B cell (primary cell): ENCODE data around the gene ANKRD40CL. TPM values are rescaled to one million over a fixed set of nuclear protein-coding genes. Genes with fewer than 3 reads are reported as not detected.

Experiments
- ATAC-seq: fragments of 200-7000 bp; cut with Tn5 transposase; one replicate; pipeline ENCODE4 v1.10.0; 2021; ENCODE audit warnings: low read depth, mild to moderate bottlenecking, moderate number of reproducible peaks, moderate library complexity
- CTCF ChIA-PET: fragments of 350-600 bp; sonication (Branson Sonifier 250); formaldehyde crosslinking; loops from one replicate; lab custom pipeline; 2021; ENCODE audit warnings: antibody characterized with exemption, inconsistent platforms; lab: Charles Lee
- POLR2A ChIA-PET: fragments of 350-600 bp; sonication (Branson Sonifier 250); formaldehyde crosslinking; loops from one replicate; lab custom pipeline; 2021; ENCODE audit warnings: antibody characterized with exemption; lab: Charles Lee
- DNase-seq: peaks from one replicate; pipeline ENCODE4 v3.0.0; 2013
- H2AFZ ChIP-seq: 2 replicates; pipeline ENCODE4 v1.6.1; 2012; ENCODE audit warnings: mild to moderate bottlenecking, low read depth, low read length; ENCODE audit not compliant: insufficient read depth, poor library complexity, severe bottlenecking
- H3K27ac ChIP-seq, 2 donors: 1 replicate in 1 of 2; 2 replicates in 1 of 2; pipeline ENCODE4 v1.5.1; 2012 to 2013; ENCODE audit warnings: low read length in 2 of 2, mild to moderate bottlenecking in 2 of 2, moderate library complexity in 1 of 2
- H3K27me3 ChIP-seq, 4 experiments: fragments of 200-600 bp in 1 of 4; sonication (generic) in 1 of 4; replicated peaks in 1 of 4; 1 replicate in 2 of 4; 2 replicates in 2 of 4; pipeline versions ENCODE4 v1.6.1 to v1.7.0; 2013 to 2016; ENCODE audit warnings: low read length in 3 of 4, mild to moderate bottlenecking in 2 of 4, mixed read lengths in 1 of 4, moderate library complexity in 1 of 4; ENCODE audit not compliant: insufficient read depth in 4 of 4, control insufficient read depth in 3 of 4; ENCODE audit errors: control extremely low read depth in 1 of 4
- H3K36me3 ChIP-seq, 2 experiments: replicated peaks in 1 of 2; 1 replicate in 1 of 2; 2 replicates in 1 of 2; pipeline versions ENCODE4 v1.6.1 to v1.7.1; 2013; ENCODE audit warnings: low read length in 1 of 2; ENCODE audit not compliant: insufficient read depth in 2 of 2, control insufficient read depth in 1 of 2; ENCODE audit errors: control extremely low read depth in 1 of 2, extremely low read depth in 1 of 2
- H3K4me1 ChIP-seq, 2 donors: fragments of 200-600 bp in 1 of 2; sonication (generic) in 1 of 2; 1 replicate in 1 of 2; 2 replicates in 1 of 2; pipeline versions ENCODE4 v1.5.1 to v1.6.1; 2013 to 2017; ENCODE audit warnings: low read length in 2 of 2; ENCODE audit not compliant: control insufficient read depth in 2 of 2, insufficient read depth in 2 of 2
- H3K4me2 ChIP-seq: replicated peaks from 2 replicates; pipeline ENCODE3; 2012; ENCODE audit warnings: mild to moderate bottlenecking, low read depth, low read length; ENCODE audit not compliant: poor library complexity, severe bottlenecking
- H3K4me3 ChIP-seq, 5 experiments: fragments of 200-600 bp in 1 of 5; sonication (generic) in 1 of 5; 1 replicate in 3 of 5; 2 replicates in 2 of 5; pipeline versions ENCODE4 v1.5.1 to v1.7.0; 2011 to 2016; ENCODE audit warnings: low read length in 4 of 5, mild to moderate bottlenecking in 4 of 5, low read depth in 2 of 5, control low read depth in 1 of 5, moderate library complexity in 1 of 5; ENCODE audit not compliant: insufficient read depth in 1 of 5; ENCODE audit errors: control extremely low read depth in 1 of 5, extremely low read depth in 1 of 5
- H3K79me2 ChIP-seq: fragments of 200-600 bp; sonication (generic); one replicate; pipeline ENCODE4 v1.6.0; 2016; ENCODE audit warnings: low read length; ENCODE audit not compliant: control insufficient read depth, insufficient read depth
- H3K9ac ChIP-seq: fragments of 200-600 bp; sonication (generic); 2 replicates; pipeline ENCODE4 v1.6.1; 2017; ENCODE audit warnings: mild to moderate bottlenecking, low read length, moderate library complexity
- H3K9me3 ChIP-seq, 3 donors: one replicate each; pipeline versions ENCODE4 v1.6.1 to v1.7.1; 2013; ENCODE audit warnings: low read length in 2 of 3; ENCODE audit not compliant: control insufficient read depth in 2 of 3, insufficient read depth in 1 of 3; ENCODE audit errors: control extremely low read depth in 1 of 3
- H4K20me1 ChIP-seq: 2 replicates; pipeline ENCODE4 v1.6.0; 2012; ENCODE audit warnings: mild to moderate bottlenecking, low read length; ENCODE audit not compliant: insufficient read depth, control insufficient read depth, poor library complexity, severe bottlenecking
- H3K27ac Mint-ChIP-seq: one replicate; pipeline ENCODE4 v1.8.0; 2021; ENCODE audit warnings: mixed read lengths
- H3K27me3 Mint-ChIP-seq: one replicate; pipeline ENCODE4 v1.8.0; 2021; ENCODE audit warnings: mixed read lengths
- H3K4me1 Mint-ChIP-seq: one replicate; pipeline ENCODE4 v1.8.0; 2021; ENCODE audit warnings: mixed read lengths
- H3K4me3 Mint-ChIP-seq: one replicate; pipeline ENCODE4 v1.8.0; 2021; ENCODE audit warnings: mixed read lengths
- H3K9me3 Mint-ChIP-seq: one replicate; pipeline ENCODE4 v1.8.0; 2022; ENCODE audit warnings: mixed read lengths; ENCODE audit not compliant: insufficient read depth
- EZH2 ChIP-seq: IDR thresholded peaks from 2 replicates; pipeline ENCODE4 v1.6.1; 2012; ENCODE audit warnings: borderline replicate concordance, low read depth, mild to moderate bottlenecking, moderate library complexity, low read length; ENCODE audit not compliant: insufficient read depth, poor library complexity, severe bottlenecking
- WGBS: methylation state at CpG from one replicate; pipeline ENCODE4 v1.1.5; 2013; ENCODE audit warnings: missing lambda C conversion rate; ENCODE audit not compliant: insufficient coverage; 5-methylcytosine and 5-hydroxymethylcytosine counted together
- intact Hi-C: fragments of 100-400 bp; cut with micrococcal nuclease; formaldehyde crosslinking; loops from one replicate; pipeline ENCODE4 v1.10.0; 2022
- polyA plus RNA-seq: library from polyadenylated mRNA; depleted of rRNA; stranded (reverse); fragments of >200 nt; gene quantifications from 2 replicates; pipeline ENCODE4 v1.2.3, GENCODE V29; 2012
- total RNA-seq, 2 donors: library from RNA; stranded (reverse); fragments of 120-200 nt in 1 of 2; gene quantifications; 1 replicate in 1 of 2; 2 replicates in 1 of 2; pipeline versions ENCODE4 v1.2.3 to v1.2.4, GENCODE V29; 2013 to 2022
- TF ChIP-seq, protein P1 (sequence below): fragments of 200-600 bp; IDR thresholded peaks from one replicate; pipeline ENCODE4 v1.8.0; 2022; ENCODE audit warnings: antibody characterized with exemption, mild to moderate bottlenecking

The ANKRD40CL gene
- total and polyA plus RNA-seq, 2 donors (not counting 1 experiment from before 2014, with no cell fraction given) = not detected

DNA sequence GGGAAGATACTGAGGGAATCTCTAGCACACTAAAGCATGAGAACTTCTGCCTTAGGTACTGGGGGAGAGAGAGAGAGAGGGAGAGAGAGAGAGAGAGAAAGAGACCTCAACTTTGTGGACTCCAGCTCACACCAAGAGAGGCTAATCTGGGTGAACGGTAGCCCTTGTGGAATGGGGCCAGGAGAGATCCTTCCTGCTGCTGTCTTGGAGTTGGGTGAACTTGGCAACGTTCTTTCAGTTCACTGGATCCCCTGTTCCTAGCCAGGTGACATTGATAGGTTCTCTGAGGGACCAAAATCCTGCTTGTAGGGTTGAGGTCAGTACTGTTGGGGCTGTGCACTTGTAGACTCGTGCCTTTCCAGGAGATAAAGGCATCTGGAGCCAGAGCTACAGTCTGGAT lies 41.6 kb upstream of the ANKRD40CL start:
- 77% methylated on average over 3 of the region's 3 CpGs for WGBS
- no peaks in the 10 kb centered on the region for H3K9me3 Mint-ChIP-seq
- Histone ChIP-seq H2AFZ (no peak overlapping the region), H3K4me3 (no peak overlapping the region), H3K79me2 (no peaks in the 10 kb centered on the region), H3K9me3 (no peaks in the 10 kb centered on the region), H3K27ac (no peak overlapping the region), H3K4me2 (no peak overlapping the region), H3K9ac (no peak overlapping the region), H4K20me1 (no peaks in the 10 kb centered on the region), H3K36me3 (no peaks in the 10 kb centered on the region), H3K4me1 (no peaks in the 10 kb centered on the region), H3K27me3 (no peaks in the 10 kb centered on the region)
- ATAC-seq (no peak), DNase-seq (no peak)
- peaks cover 11% of the 10 kb centered on the region for H3K27me3 Mint-ChIP-seq
- no peak overlapping the region for H3K27ac Mint-ChIP-seq
- no peaks in the 10 kb centered on the region for H3K4me1 Mint-ChIP-seq
- intact Hi-C loops = no loop called here
- ChIA-PET POLR2A (no interaction called here), CTCF (interaction anchor here (1.2 kb wide), 1 partner anchor 144 kb away, joined by 3 read pairs; no protein-coding TSS in a partner anchor)
- H3K4me3 Mint-ChIP-seq = no peak overlapping the region
- no peak for TF ChIP-seq EZH2
- TF ChIP-seq, protein P1, sequence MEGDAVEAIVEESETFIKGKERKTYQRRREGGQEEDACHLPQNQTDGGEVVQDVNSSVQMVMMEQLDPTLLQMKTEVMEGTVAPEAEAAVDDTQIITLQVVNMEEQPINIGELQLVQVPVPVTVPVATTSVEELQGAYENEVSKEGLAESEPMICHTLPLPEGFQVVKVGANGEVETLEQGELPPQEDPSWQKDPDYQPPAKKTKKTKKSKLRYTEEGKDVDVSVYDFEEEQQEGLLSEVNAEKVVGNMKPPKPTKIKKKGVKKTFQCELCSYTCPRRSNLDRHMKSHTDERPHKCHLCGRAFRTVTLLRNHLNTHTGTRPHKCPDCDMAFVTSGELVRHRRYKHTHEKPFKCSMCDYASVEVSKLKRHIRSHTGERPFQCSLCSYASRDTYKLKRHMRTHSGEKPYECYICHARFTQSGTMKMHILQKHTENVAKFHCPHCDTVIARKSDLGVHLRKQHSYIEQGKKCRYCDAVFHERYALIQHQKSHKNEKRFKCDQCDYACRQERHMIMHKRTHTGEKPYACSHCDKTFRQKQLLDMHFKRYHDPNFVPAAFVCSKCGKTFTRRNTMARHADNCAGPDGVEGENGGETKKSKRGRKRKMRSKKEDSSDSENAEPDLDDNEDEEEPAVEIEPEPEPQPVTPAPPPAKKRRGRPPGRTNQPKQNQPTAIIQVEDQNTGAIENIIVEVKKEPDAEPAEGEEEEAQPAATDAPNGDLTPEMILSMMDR = no peak

DNA sequence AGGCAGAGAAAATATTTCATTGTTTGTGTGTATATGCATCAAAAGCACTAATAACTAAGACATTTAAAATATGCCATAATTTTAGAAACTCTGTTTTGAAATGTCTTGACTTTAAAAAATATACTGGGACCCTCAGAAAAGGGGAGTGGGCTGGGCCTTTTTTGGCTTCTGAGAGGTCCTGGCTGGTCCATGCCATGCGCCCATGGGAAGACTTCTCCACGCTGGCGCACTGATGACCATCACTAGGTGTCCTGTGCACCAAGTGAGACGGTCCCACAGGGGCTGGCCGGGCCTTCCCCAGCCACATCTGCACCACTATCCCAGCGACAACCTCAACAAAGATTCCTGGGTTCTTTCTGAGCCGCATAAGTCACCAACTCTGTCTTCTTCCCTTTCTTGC lies 41.1 kb upstream of the ANKRD40CL start:
- Mint-ChIP-seq H3K4me1 (no peaks in the 10 kb centered on the region), H3K27ac (no peak overlapping the region), H3K4me3 (no peak overlapping the region), H3K27me3 (peaks cover 8% of the 10 kb centered on the region), H3K9me3 (no peaks in the 10 kb centered on the region)
- ATAC-seq (no peak), DNase-seq (no peak)
- H3K4me1 ChIP-seq = no peaks in the 10 kb centered on the region
- no peaks in the 10 kb centered on the region for H3K9me3 ChIP-seq
- H3K9ac ChIP-seq = no peak overlapping the region
- no peaks in the 10 kb centered on the region for H3K36me3 ChIP-seq
- no peaks in the 10 kb centered on the region for H4K20me1 ChIP-seq
- TF ChIP-seq, protein P1 = no peak
- TF ChIP-seq EZH2 = no peak
- no peak overlapping the region for H3K4me2 ChIP-seq
- 98% methylated on average over 5 of the region's 7 CpGs for WGBS
- no peak overlapping the region for H2AFZ ChIP-seq
- intact Hi-C loops = no loop called here
- H3K79me2 ChIP-seq = no peaks in the 10 kb centered on the region
- ChIA-PET CTCF (interaction anchor here (1.2 kb wide), 1 partner anchor 145 kb away, joined by 3 read pairs; no protein-coding TSS in a partner anchor), POLR2A (no interaction called here)
- H3K27ac ChIP-seq = no peak overlapping the region
- no peaks in the 10 kb centered on the region for H3K27me3 ChIP-seq
- no peak overlapping the region for H3K4me3 ChIP-seq
